Activated CD4-positive, alpha-beta memory T cell treated with anti-CD3 and anti-CD28 coated beads, Interleukin-2, amount 10 ng/mL, durations not matched to agents 7 days and 5 days (primary cell): Measurements from ENCODE around the gene RPS23. TPM values are rescaled to one million over a fixed set of nuclear protein-coding genes. Genes with fewer than 3 reads are reported as not detected.

ENCODE experiments used
- CTCF ChIA-PET: fragments of 350-600 bp; sonication (Branson Sonifier 250); formaldehyde crosslinking; loops from one replicate; lab custom pipeline; 2021; ENCODE audit warnings: antibody characterized with exemption, inconsistent platforms; lab: Charles Lee
- POLR2A ChIA-PET: fragments of 350-600 bp; sonication (Branson Sonifier 250); formaldehyde crosslinking; loops from one replicate; lab custom pipeline; 2021; ENCODE audit warnings: antibody characterized with exemption; lab: Charles Lee
- DNase-seq: peaks from one replicate; pipeline ENCODE4 v3.0.0-alpha.2; 2020
- H3K27ac Mint-ChIP-seq: one replicate; pipeline ENCODE4 v1.8.0; 2021; ENCODE audit warnings: mild to moderate bottlenecking, mixed read lengths
- H3K27me3 Mint-ChIP-seq: one replicate; pipeline ENCODE4 v1.8.0; 2021; ENCODE audit warnings: mixed read lengths
- H3K36me3 Mint-ChIP-seq: one replicate; pipeline ENCODE4 v1.8.0; 2021; ENCODE audit warnings: low read depth, mixed read lengths
- H3K4me1 Mint-ChIP-seq: one replicate; pipeline ENCODE4 v1.8.0; 2021; ENCODE audit warnings: mixed read lengths
- H3K4me3 Mint-ChIP-seq: one replicate; pipeline ENCODE4 v1.8.0; 2021; ENCODE audit warnings: mild to moderate bottlenecking, mixed read lengths
- H3K9me3 Mint-ChIP-seq: one replicate; pipeline ENCODE4 v1.8.0; 2021; ENCODE audit warnings: mixed read lengths
- total RNA-seq, 2 experiments: library from RNA; stranded (reverse); gene quantifications; one replicate each; pipeline ENCODE4 v1.2.3, GENCODE V29; 2021

The RPS23 gene
- total RNA-seq, 2 experiments from 2014 or later, result 1,639 to 1,645 TPM

DNA sequence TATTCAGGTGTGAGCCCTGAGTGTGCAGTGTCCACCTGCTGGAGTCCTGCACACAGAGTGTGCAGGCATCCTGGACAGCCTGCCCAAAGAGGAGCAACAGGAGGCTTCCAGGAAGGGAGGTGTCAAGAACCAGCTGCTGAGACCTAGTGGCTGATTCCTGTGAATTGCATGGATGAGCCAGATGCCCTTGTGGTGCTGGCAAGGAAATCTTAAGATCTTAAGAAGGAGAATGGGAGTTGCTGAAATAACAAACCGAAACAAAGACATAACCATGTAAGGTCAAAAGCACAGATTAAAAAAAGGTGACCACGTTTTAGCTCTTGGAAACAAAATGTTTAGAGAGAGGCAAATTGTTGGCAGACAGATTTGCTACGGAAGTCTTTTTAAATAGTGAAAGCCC, 29.3 kb upstream of the RPS23 start:
- no peak for DNase-seq
- ChIA-PET POLR2A (no interaction called here), CTCF (no interaction called here)
- Mint-ChIP-seq H3K9me3 (no peaks in the 10 kb centered on the region), H3K27ac (no peak overlapping the region), H3K27me3 (no peaks in the 10 kb centered on the region), H3K4me1 (no peaks in the 10 kb centered on the region), H3K4me3 (no peak overlapping the region), H3K36me3 (peaks cover 6% of the 10 kb centered on the region)

DNA sequence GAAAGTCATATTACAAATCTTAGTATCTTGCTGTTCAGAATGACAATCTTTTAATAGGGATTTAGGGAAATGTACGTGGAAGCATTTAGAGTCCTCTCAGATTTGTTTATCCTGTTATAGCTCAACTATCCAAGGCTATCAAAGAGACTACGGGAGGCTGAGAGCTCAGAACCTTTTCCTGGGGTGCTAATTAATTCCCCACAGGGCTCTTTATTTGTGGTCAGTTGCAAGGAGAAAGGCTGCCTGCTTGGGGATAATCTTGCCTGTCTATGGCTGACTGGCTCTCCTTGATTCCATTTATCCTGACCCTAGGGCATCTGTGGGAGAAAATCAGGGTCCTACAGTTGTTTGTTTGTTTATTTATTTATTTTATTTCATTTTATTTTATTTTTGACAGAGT, 28.0 kb upstream of the RPS23 start:
- H3K27ac Mint-ChIP-seq, result no peak overlapping the region
- DNase-seq, result no peak
- POLR2A ChIA-PET, result no interaction called here
- CTCF ChIA-PET, result no interaction called here
- no peaks in the 10 kb centered on the region for H3K27me3 Mint-ChIP-seq
- no peaks in the 10 kb centered on the region for H3K9me3 Mint-ChIP-seq
- H3K4me3 Mint-ChIP-seq, result no peak overlapping the region
- H3K4me1 Mint-ChIP-seq, result no peaks in the 10 kb centered on the region
- peaks cover 6% of the 10 kb centered on the region for H3K36me3 Mint-ChIP-seq

DNA sequence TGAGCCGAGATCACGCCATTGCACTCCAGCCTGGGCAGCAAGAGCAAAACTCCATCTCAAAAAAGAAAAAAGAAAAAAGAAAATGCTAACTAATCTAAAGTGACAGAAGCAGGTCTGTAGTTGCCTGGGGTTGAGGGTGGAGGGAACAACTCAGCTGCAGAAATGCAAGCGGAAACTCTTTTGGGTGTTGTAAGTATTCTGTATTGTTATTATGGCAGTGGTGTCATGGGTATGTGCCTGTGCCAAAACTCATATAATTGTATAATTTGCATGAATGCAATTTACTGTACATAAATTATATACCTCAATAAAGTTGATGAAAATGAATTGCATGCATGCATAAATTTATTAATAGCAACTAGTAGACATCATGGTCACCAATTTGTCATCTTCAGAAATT, 23.0 kb upstream of the RPS23 start:
- CTCF ChIA-PET, result no interaction called here
- Mint-ChIP-seq H3K4me1 (peaks cover 4% of the 10 kb centered on the region), H3K27me3 (no peaks in the 10 kb centered on the region)

GRCh38 chr5:82298668-82299067, 20.5 kb upstream of the RPS23 start:
- CTCF ChIA-PET, result no interaction called here
- Mint-ChIP-seq H3K4me3 (no peak overlapping the region), H3K4me1 (peaks cover 5% of the 10 kb centered on the region), H3K36me3 (no peaks in the 10 kb centered on the region), H3K27me3 (no peaks in the 10 kb centered on the region), H3K27ac (no peak overlapping the region), H3K9me3 (peaks cover 2% of the 10 kb centered on the region)
- DNase-seq, result no peak
- POLR2A ChIA-PET, result no interaction called here

More for the DNA sequence above, 23.0 kb upstream of the RPS23 start:
- H3K36me3 Mint-ChIP-seq, result no peaks in the 10 kb centered on the region
- POLR2A ChIA-PET, result no interaction called here
- DNase-seq, result no peak
- no peak overlapping the region for H3K4me3 Mint-ChIP-seq
- no peak overlapping the region for H3K27ac Mint-ChIP-seq
- H3K9me3 Mint-ChIP-seq, result peaks cover 2% of the 10 kb centered on the region

- Mint-ChIP-seq H3K9me3 (peaks cover 2% of the 10 kb centered on the region), H3K27ac (no peak overlapping the region), H3K27me3 (no peaks in the 10 kb centered on the region), H3K4me3 (no peak overlapping the region), H3K4me1 (peaks cover 5% of the 10 kb centered on the region), H3K36me3 (no peaks in the 10 kb centered on the region)
- DNase-seq, result no peak
- ChIA-PET POLR2A (no interaction called here), CTCF (no interaction called here)
These were observed 19.6 kb upstream of the RPS23 start for GRCh38 chr5:82297711-82298110.

GRCh38 chr5:82296929-82297328, 18.8 kb upstream of the RPS23 start:
- DNase-seq, result no peak
- H3K27ac Mint-ChIP-seq, result no peak overlapping the region
- ChIA-PET CTCF (no interaction called here), POLR2A (no interaction called here)
- H3K27me3 Mint-ChIP-seq, result no peaks in the 10 kb centered on the region
- H3K36me3 Mint-ChIP-seq, result no peaks in the 10 kb centered on the region
- H3K4me3 Mint-ChIP-seq, result no peak overlapping the region
- H3K9me3 Mint-ChIP-seq, result peaks cover 2% of the 10 kb centered on the region
- peaks cover 5% of the 10 kb centered on the region for H3K4me1 Mint-ChIP-seq

DNA sequence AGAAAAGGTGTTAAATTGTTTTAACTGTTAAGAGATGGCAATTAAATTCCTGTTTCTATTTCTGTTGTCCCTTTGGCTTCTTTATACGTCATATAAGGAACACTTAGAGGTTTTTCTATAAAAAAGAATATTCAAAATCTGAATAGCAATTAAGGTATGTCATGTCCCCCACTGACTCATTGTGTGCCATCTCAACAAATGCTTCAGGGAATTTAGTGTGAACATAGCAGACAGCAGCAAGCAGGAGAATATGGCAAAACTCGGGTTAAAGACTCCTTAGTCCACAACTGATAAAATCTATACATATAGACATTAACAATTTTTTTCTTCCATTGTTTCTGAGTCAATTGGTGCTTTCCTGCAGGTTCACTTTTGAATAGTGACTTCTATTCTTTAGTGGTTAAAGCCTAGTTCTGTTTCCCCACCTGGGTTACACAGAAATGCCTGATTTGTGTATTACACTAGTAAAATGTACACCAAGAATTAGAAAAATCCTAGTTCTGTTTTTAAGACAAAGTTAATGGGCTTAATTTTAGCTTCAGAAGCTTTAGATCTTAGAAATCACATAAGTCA, 17.9 kb upstream of the RPS23 start:
- no peak for DNase-seq
- ChIA-PET POLR2A (no interaction called here), CTCF (no interaction called here)
- H3K9me3 Mint-ChIP-seq, result peaks cover 2% of the 10 kb centered on the region
- no peak overlapping the region for H3K27ac Mint-ChIP-seq
- peaks cover 5% of the 10 kb centered on the region for H3K4me1 Mint-ChIP-seq
- no peaks in the 10 kb centered on the region for H3K27me3 Mint-ChIP-seq
- no peaks in the 10 kb centered on the region for H3K36me3 Mint-ChIP-seq
- H3K4me3 Mint-ChIP-seq, result no peak overlapping the region

- Mint-ChIP-seq H3K27me3 (no peaks in the 10 kb centered on the region), H3K4me1 (peaks cover 5% of the 10 kb centered on the region), H3K4me3 (no peak overlapping the region), H3K9me3 (peaks cover 2% of the 10 kb centered on the region), H3K36me3 (no peaks in the 10 kb centered on the region), H3K27ac (no peak overlapping the region)
- ChIA-PET CTCF (interaction anchor here (1.1 kb wide), 1 partner anchor 17 kb away, joined by 5 read pairs; no protein-coding TSS in a partner anchor), POLR2A (interaction anchor here (1.0 kb wide), 1 partner anchor 16 kb away, joined by 6 read pairs; the partner anchor contains the start of gene RPS23)
- DNase-seq, result no peak
These were observed 17.0 kb upstream of the RPS23 start for GRCh38 chr5:82295144-82295543.

DNA sequence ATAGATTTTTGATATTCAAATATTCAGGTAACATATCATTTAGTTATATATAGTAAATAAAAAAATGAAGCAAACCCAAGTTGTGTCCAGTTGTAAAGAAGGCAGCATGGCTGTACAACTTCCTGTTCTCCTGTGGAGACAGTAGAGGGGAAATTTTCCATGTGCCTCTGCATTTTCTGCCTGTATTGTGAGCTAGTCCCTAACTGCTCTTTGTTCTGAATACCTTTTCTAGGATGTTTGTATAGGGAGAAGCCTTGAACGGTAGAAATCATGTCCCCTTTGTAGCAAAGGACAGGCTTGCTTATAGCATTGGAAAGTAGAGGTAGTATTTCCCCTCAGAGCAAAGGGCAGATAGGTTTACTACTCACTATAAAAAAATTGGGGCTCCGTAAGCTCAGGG, 13.3 kb upstream of the RPS23 start:
- H3K9me3 Mint-ChIP-seq, result no peaks in the 10 kb centered on the region
- H3K27me3 Mint-ChIP-seq, result no peaks in the 10 kb centered on the region
- H3K4me1 Mint-ChIP-seq, result peaks cover 2% of the 10 kb centered on the region
- no peak for DNase-seq
- no peak overlapping the region for H3K27ac Mint-ChIP-seq
- H3K4me3 Mint-ChIP-seq, result no peak overlapping the region
- CTCF ChIA-PET, result no interaction called here
- no peaks in the 10 kb centered on the region for H3K36me3 Mint-ChIP-seq
- POLR2A ChIA-PET, result interaction anchor here (1.6 kb wide), 1 partner anchor 14 kb away, joined by 5 read pairs; the partner anchor contains the start of gene RPS23

DNA sequence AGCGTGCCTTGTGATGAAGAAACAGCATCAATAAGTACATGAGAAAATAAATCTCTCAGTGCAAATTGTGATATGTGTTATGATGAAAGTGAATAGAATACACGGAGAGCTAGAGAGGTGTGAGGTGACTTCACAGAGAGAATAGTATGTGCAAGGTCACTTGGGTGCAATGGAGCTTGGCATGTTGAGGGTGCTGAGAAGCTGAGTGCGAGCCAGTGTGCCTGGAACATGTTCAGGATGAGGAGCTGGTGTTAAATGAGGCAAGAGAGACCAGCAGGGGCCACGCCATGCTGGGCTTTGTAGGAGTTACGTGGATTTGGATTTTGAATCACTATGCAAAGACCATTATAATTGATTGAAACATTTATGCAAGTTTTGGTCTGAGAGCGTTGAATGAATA, 12.8 kb upstream of the RPS23 start:
- POLR2A ChIA-PET, result interaction anchor here (1.6 kb wide), 1 partner anchor 13 kb away, joined by 5 read pairs; the partner anchor contains the start of gene RPS23
- Mint-ChIP-seq H3K36me3 (no peaks in the 10 kb centered on the region), H3K27ac (no peak overlapping the region), H3K4me3 (no peak overlapping the region), H3K9me3 (no peaks in the 10 kb centered on the region), H3K4me1 (peaks cover 1% of the 10 kb centered on the region), H3K27me3 (no peaks in the 10 kb centered on the region)
- CTCF ChIA-PET, result no interaction called here
- DNase-seq, result no peak

DNA sequence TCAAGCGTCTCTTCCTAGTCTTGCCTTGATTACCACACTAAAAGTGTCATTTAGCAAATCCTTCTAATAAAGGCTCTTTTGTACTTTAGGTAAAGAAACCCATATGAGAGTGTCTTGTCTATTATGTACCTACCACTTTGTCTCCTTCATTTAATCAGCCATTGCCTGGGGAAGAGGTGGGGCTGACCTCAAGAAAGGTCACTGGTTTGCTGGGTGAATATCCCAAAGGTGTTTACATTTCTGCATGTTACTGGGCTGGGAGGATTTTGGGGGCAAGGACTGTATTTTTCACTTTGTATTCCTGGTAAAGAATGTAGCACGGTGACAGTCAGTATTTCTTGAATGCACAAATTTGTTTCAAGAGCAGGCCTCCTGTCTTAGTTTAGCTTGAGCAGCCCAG, 11.9 kb upstream of the RPS23 start:
- H3K36me3 Mint-ChIP-seq, result no peaks in the 10 kb centered on the region
- H3K4me3 Mint-ChIP-seq, result no peak overlapping the region
- H3K9me3 Mint-ChIP-seq, result no peaks in the 10 kb centered on the region
- no peak overlapping the region for H3K27ac Mint-ChIP-seq
- H3K4me1 Mint-ChIP-seq, result no peaks in the 10 kb centered on the region
- no peak for DNase-seq
- ChIA-PET CTCF (no interaction called here), POLR2A (no interaction called here)
- H3K27me3 Mint-ChIP-seq, result no peaks in the 10 kb centered on the region

DNA sequence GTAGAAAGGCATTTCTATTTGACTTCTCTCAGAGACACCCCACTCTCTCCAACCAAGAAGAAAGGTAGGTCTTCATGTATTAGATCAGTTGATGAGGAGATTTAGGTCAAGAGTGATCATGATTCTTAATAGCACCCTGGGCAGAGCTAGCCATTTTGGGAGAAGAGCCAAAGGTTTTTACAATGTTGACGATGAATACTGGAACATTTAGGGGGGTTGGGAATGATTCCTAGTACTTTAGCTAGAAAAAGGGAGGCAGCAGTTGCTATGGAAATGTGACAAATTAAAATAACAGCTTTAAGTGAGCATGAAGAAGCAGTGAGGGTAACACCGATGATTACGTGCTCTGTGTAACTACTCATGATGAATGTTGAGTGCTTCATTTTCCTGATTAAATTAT, 9.5 kb upstream of the RPS23 start:
- Mint-ChIP-seq H3K36me3 (no peaks in the 10 kb centered on the region), H3K27ac (no peak overlapping the region), H3K4me3 (no peak overlapping the region), H3K9me3 (no peaks in the 10 kb centered on the region), H3K27me3 (no peaks in the 10 kb centered on the region), H3K4me1 (no peaks in the 10 kb centered on the region)
- DNase-seq, result no peak
- CTCF ChIA-PET, result interaction anchor here (0.6 kb wide), 1 partner anchor 21 kb away, joined by 4 read pairs; no protein-coding TSS in a partner anchor
- POLR2A ChIA-PET, result interaction anchor here (2.3 kb wide), 1 partner anchor 9 kb away, joined by 12 read pairs; the partner anchor contains the start of gene RPS23

GRCh38 chr5:82285206-82285605, 7.1 kb upstream of the RPS23 start:
- H3K27ac Mint-ChIP-seq, result no peak overlapping the region
- ChIA-PET POLR2A (no interaction called here), CTCF (no interaction called here)
- no peak for DNase-seq
- H3K4me3 Mint-ChIP-seq, result no peak overlapping the region
- peaks cover 11% of the 10 kb centered on the region for H3K4me1 Mint-ChIP-seq
- no peaks in the 10 kb centered on the region for H3K27me3 Mint-ChIP-seq
- H3K9me3 Mint-ChIP-seq, result no peaks in the 10 kb centered on the region
- H3K36me3 Mint-ChIP-seq, result no peaks in the 10 kb centered on the region

DNA sequence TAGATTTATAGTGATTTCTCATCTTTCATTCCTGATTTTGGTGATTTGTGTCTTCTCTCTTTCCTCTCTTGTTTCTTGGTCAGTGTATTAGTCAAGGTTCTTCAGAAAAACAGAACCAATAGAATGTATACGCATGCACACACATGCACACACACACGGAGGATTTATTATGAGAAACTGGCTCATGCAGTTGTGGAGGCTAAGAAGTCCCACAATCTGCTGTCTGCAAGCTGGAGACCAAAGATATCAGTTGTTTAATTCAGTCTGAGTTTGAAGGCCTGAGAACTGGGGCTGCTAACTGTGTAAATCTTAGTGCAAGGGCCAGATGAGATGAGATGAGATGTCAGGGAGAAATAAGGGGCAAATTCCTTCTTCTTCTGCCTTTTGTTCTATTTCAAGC, 5.7 kb upstream of the RPS23 start:
- H3K4me3 Mint-ChIP-seq, result no peak overlapping the region
- no peak for DNase-seq
- POLR2A ChIA-PET, result no interaction called here
- H3K9me3 Mint-ChIP-seq, result no peaks in the 10 kb centered on the region
- H3K27ac Mint-ChIP-seq, result no peak overlapping the region
- H3K4me1 Mint-ChIP-seq, result peaks cover 24% of the 10 kb centered on the region
- H3K27me3 Mint-ChIP-seq, result no peaks in the 10 kb centered on the region
- no peaks in the 10 kb centered on the region for H3K36me3 Mint-ChIP-seq
- CTCF ChIA-PET, result no interaction called here
